Left lung (tissue), 10 donors: Measurements from ENCODE around the gene SMARCAL1. TPM values are rescaled to one million over a fixed set of nuclear protein-coding genes. Genes with fewer than 3 reads are reported as not detected.
A peak's percentile ranks its signal among the peaks of the same experiment; 100 is the strongest.

Experiments
- ATAC-seq: fragments of 200-7000 bp; cut with Tn5 transposase; one replicate; pipeline ENCODE4 v1.9.1; 2020; ENCODE audit warnings: moderate library complexity
- DNase-seq, 4 donors: peaks; one replicate each; pipeline ENCODE4 v3.0.0-alpha.2; 2013 to 2020
- H3K27ac ChIP-seq, 2 donors: fragments of 200-600 bp; sonication (generic) in 1 of 2; one replicate each; pipeline versions ENCODE4 v1.5.0 to v1.8.0; 2020 to 2021
- H3K27me3 ChIP-seq, 2 donors: fragments of 200-600 bp; sonication (generic) in 1 of 2; one replicate each; pipeline versions ENCODE4 v1.5.0 to v1.8.0; 2020 to 2021
- H3K36me3 ChIP-seq, 2 donors: fragments of 200-600 bp; sonication (generic) in 1 of 2; one replicate each; pipeline versions ENCODE4 v1.5.0 to v1.8.0; 2020 to 2021
- H3K4me1 ChIP-seq, 2 donors: fragments of 200-600 bp; one replicate each; pipeline ENCODE4 v1.8.0; 2021
- H3K4me3 ChIP-seq, 2 donors: fragments of 200-600 bp; sonication (generic) in 1 of 2; one replicate each; pipeline versions ENCODE4 v1.5.0 to v1.8.0; 2020 to 2021; ENCODE audit warnings: mild to moderate bottlenecking in 1 of 2
- H3K9me3 ChIP-seq, 2 donors: fragments of 200-600 bp; sonication (generic) in 1 of 2; one replicate each; pipeline versions ENCODE4 v1.5.0 to v1.8.0; 2020 to 2021
- CTCF ChIP-seq, 2 donors: fragments of 200-600 bp; sonication (generic) in 1 of 2; IDR thresholded peaks; one replicate each; pipeline versions ENCODE4 v1.5.0 to v1.8.0; 2021; ENCODE audit warnings: antibody characterized with exemption in 2 of 2
- intact Hi-C, 2 donors: fragments of 100-400 bp; cut with DNase I; formaldehyde crosslinking; loops; one replicate each; pipeline versions ENCODE4 v1.11.2 to v1.14.2; 2022
- polyA plus RNA-seq, 6 donors: library from polyadenylated mRNA; unstranded; fragments of 120-200 nt; gene quantifications; one replicate each; pipeline ENCODE4 v1.2.1, GENCODE V29; 2013; ENCODE audit not compliant: insufficient read length in 6 of 6
- total RNA-seq, 2 donors: library from RNA; stranded (reverse); fragmentation: NEBNext Ultra II Directional; extraction: Animal tissue kit (Norgen Biotek cat#: 25700); gene quantifications; one replicate each; pipeline ENCODE4 v1.2.1, GENCODE V29; 2021
- donor health status: DM: no; HTN: yes; CAD: no.
- donor health status: DM: no; HTN: no; CAD: no.

SMARCAL1 gene
- total and polyA plus RNA-seq, 8 donors = 18.1 to 34.5 (median 29.8) TPM

- no peak for ATAC-seq
- no peaks in the 10 kb centered on the region for H3K36me3 ChIP-seq
- H3K4me1 ChIP-seq = peaks cover 0 to 29% of the 10 kb centered on the region in 2 donors
- intact Hi-C loops = no loop called here
- no peak for TF ChIP-seq CTCF (IDR thresholded peaks at IDR 0.05)
- no peak overlapping the region for H3K4me3 ChIP-seq
- DNase-seq = no peak
- no peaks in the 10 kb centered on the region for H3K27me3 ChIP-seq
- no peak overlapping the region for H3K27ac ChIP-seq
- no peaks in the 10 kb centered on the region for H3K9me3 ChIP-seq
Observed at GRCh38 chr2:216490061-216490460, 77.8 kb downstream of the SMARCAL1 start.

GRCh38 chr2:216491793-216492596 is 79.7 kb downstream of the SMARCAL1 start:
- DNase-seq = peak in 2 of 4 donors; percentile 16 to 68
- no peak overlapping the region for H3K4me3 ChIP-seq
- H3K9me3 ChIP-seq = no peaks in the 10 kb centered on the region
- H3K36me3 ChIP-seq = no peaks in the 10 kb centered on the region
- TF ChIP-seq CTCF (IDR thresholded peaks at IDR 0.05) = no peak
- intact Hi-C loops = no loop called here
- no peak overlapping the region for H3K27ac ChIP-seq
- ATAC-seq = peak; percentile 67
- peaks cover 0 to 20% of the 10 kb centered on the region in 2 donors for H3K4me1 ChIP-seq
- H3K27me3 ChIP-seq = no peaks in the 10 kb centered on the region

- Histone ChIP-seq H3K4me3 (no peak overlapping the region), H3K9me3 (no peaks in the 10 kb centered on the region), H3K27ac (no peak overlapping the region), H3K36me3 (no peaks in the 10 kb centered on the region), H3K4me1 (peaks cover 5 to 28% of the 10 kb centered on the region in 2 donors), H3K27me3 (no peaks in the 10 kb centered on the region)
- intact Hi-C loops = no loop called here
- no peak for DNase-seq
- no peak for TF ChIP-seq CTCF (IDR thresholded peaks at IDR 0.05)
- ATAC-seq = peak; percentile 57
Observed at GRCh38 chr2:216492597-216493333, 80.5 kb downstream of the SMARCAL1 start.

- ATAC-seq = no peak
- TF ChIP-seq CTCF (IDR thresholded peaks at IDR 0.05) = no peak
- Histone ChIP-seq H3K4me1 (peaks cover 8 to 33% of the 10 kb centered on the region in 2 donors), H3K36me3 (no peaks in the 10 kb centered on the region), H3K4me3 (no peak overlapping the region), H3K27ac (no peak overlapping the region), H3K9me3 (no peaks in the 10 kb centered on the region), H3K27me3 (no peaks in the 10 kb centered on the region)
- intact Hi-C loops = no loop called here
- DNase-seq = no peak
Observed at GRCh38 chr2:216493334-216493685, 81.0 kb downstream of the SMARCAL1 start.

GRCh38 chr2:216495656-216496055 is 83.4 kb downstream of the SMARCAL1 start:
- H3K4me1 ChIP-seq = peaks cover 20 to 41% of the 10 kb centered on the region in 2 donors
- no peak for TF ChIP-seq CTCF (IDR thresholded peaks at IDR 0.05)
- DNase-seq (no peak), ATAC-seq (no peak)
- H3K9me3 ChIP-seq = no peaks in the 10 kb centered on the region
- peaks cover 7 to 10% of the 10 kb centered on the region in 2 donors for H3K36me3 ChIP-seq
- no peak overlapping the region for H3K27ac ChIP-seq
- no peaks in the 10 kb centered on the region for H3K27me3 ChIP-seq
- H3K4me3 ChIP-seq = no peak overlapping the region
- intact Hi-C loops = no loop called here
